ENCODE measurements around the gene TRAPPC2L.
"Not testable (repeated sequence)": the region's sequence is repeated elsewhere in the genome, so short reads cannot be mapped to it uniquely, and the experiment has no call there.

TRAPPC2L gene

DNA sequence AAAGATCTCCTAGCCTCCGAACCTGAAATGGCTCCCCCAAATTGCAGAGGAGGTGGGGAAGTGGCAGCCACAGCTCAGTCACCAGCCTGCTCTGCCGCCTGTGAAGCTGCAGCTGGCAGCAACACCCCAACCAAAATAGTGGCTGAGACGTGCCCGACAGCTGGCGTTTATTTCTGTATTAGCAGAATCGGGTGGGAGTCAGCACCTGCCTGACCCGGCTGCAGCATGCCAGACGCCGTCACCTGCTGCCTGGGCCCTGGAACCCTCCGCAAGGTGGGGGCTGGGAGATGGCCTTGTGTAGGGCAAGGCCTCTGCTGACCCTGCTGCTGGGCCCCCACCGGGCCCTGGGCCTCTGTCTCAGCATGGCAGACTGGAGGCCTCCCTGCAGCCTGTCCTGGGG lies 27.0 kb downstream of the TRAPPC2L start:
- no peak overlapping the region for H3K4me3 ChIP-seq (ENCODE audit: insufficient read depth, low read depth, low read length)
- 92 to 94% methylated on average over 11 of the region's 11 CpGs for WGBS, 2 experiments
- no peaks in the 10 kb centered on the region for H3K9me3 ChIP-seq (ENCODE audit: control insufficient read depth, low read length)
- no peaks in the 10 kb centered on the region for H3K27me3 ChIP-seq (ENCODE audit: control insufficient read depth, insufficient read depth, low read length, poor library complexity, severe bottlenecking)
- H3K27ac ChIP-seq (ENCODE audit: insufficient read depth, low read depth, low read length, poor library complexity, severe bottlenecking), result no peak overlapping the region
- no peaks in the 10 kb centered on the region for H3K36me3 ChIP-seq (ENCODE audit: control insufficient read depth, insufficient read depth, low read length)
- H3K4me1 ChIP-seq (ENCODE audit: control insufficient read depth, insufficient read depth, low read length), result peaks cover 10% of the 10 kb centered on the region

DNA sequence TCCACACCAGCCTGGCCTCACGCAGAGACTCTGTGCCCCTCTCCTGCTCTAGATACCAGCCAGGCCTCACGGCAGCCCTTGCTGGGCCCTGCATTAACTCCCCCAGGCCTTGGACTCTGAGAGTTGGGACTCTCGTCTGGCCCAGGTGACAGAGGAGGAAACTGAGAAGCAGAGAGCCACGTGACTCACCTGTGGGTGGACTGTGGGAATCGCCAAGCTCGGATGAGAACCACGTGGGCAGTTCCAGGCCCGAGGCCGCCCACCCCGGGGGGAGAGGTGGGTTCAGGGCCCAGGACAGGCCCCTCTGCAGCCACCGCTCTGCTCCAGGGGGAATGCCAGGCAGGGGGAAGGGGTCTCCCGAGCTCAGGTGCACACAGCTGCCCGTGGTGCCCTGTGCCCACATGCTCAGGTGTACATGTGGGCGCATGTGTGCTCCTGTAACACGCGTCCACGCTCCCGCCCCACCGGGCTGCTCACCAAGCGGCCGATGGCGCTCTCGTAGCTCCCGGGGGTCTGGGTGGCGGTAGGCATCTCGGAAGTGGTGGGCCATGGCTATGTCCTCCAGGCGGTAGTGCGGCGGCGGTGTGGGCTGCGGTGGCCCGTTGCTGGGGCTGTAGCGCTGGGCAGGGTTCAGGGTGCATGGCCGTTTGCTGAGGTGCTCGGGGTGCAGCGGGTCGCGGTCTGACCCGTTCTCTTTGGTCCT lies 27.8 kb downstream of the TRAPPC2L start:
- Histone ChIP-seq H3K36me3 (ENCODE audit: control insufficient read depth, insufficient read depth, low read length) (no peaks in the 10 kb centered on the region), H3K27me3 (ENCODE audit: control insufficient read depth, insufficient read depth, low read length, poor library complexity, severe bottlenecking) (no peaks in the 10 kb centered on the region), H3K9me3 (ENCODE audit: control insufficient read depth, low read length) (no peaks in the 10 kb centered on the region), H3K4me1 (ENCODE audit: control insufficient read depth, insufficient read depth, low read length) (peaks cover 10% of the 10 kb centered on the region), H3K4me3 (ENCODE audit: insufficient read depth, low read depth, low read length) (no peak overlapping the region), H3K27ac (ENCODE audit: insufficient read depth, low read depth, low read length, poor library complexity, severe bottlenecking) (no peak overlapping the region)
- 95% methylated on average over 39 of the region's 39 CpGs for WGBS, 2 experiments

DNA sequence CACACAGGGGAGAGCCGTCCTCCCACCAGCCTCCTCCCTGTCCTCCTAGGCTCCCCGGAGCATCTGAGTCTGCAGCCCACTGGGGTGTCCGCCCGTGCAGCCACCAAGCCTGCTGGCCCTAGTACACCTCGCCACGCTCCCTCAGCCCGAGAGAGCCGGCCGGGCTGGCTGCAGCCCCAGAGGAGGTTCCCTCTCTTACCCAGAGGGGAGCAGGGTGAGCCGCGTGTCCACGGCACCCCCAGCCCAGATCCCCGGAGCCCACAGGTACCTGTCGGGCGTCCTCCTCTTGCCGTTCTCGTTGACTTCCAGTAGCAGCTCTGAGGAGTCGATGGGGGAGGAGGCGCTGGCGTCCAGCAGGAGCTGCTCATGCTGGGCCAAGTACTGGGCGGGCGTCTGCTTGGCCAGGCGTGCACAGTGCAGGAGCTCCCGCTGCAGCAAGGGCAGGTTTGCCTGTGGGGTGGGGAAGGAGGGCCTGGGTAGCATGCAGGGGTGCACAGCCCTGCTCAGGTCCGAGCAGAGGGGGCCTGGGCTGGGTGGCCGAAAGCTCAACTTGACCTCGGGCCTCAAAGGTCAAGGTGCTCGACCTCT lies 28.9 kb downstream of the TRAPPC2L start:
- H3K9me3 ChIP-seq (ENCODE audit: control insufficient read depth, low read length), result no peaks in the 10 kb centered on the region
- no peak overlapping the region for H3K4me3 ChIP-seq (ENCODE audit: insufficient read depth, low read depth, low read length)
- no peak overlapping the region for H3K27ac ChIP-seq (ENCODE audit: insufficient read depth, low read depth, low read length, poor library complexity, severe bottlenecking)
- no peaks in the 10 kb centered on the region for H3K27me3 ChIP-seq (ENCODE audit: control insufficient read depth, insufficient read depth, low read length, poor library complexity, severe bottlenecking)
- no peaks in the 10 kb centered on the region for H3K36me3 ChIP-seq (ENCODE audit: control insufficient read depth, insufficient read depth, low read length)
- 92 to 93% methylated on average over 28 of the region's 28 CpGs for WGBS, 2 experiments
- H3K4me1 ChIP-seq (ENCODE audit: control insufficient read depth, insufficient read depth, low read length), result peaks cover 5% of the 10 kb centered on the region

DNA sequence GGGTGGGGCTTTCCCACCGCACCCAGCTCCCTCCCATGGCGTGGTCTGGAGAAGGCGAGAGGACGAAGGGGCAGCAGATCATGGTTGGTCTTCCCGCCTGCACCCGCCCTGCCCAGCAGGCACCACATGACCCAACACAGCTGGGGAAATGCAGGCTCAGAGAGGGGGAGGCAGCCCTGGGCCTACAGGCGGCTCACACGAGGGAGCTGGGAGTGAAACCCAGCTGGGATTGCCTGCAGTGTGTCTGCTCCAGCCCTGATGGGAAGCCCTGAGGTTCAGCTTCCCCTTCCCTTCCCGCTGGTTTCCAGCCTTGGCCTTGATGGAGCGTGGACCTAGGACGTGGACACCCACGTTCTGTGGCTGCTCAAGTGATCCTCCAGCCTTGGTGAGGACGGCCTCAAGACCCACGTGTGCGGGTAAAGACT lies 29.5 kb downstream of the TRAPPC2L start:
- H3K4me3 ChIP-seq (ENCODE audit: insufficient read depth, low read depth, low read length), result no peak overlapping the region
- WGBS, 2 experiments, result 93% methylated on average over 15 of the region's 15 CpGs
- H3K36me3 ChIP-seq (ENCODE audit: control insufficient read depth, insufficient read depth, low read length), result no peaks in the 10 kb centered on the region
- H3K27me3 ChIP-seq (ENCODE audit: control insufficient read depth, insufficient read depth, low read length, poor library complexity, severe bottlenecking), result no peaks in the 10 kb centered on the region
- H3K4me1 ChIP-seq (ENCODE audit: control insufficient read depth, insufficient read depth, low read length), result no peaks in the 10 kb centered on the region
- H3K9me3 ChIP-seq (ENCODE audit: control insufficient read depth, low read length), result no peaks in the 10 kb centered on the region
- no peak overlapping the region for H3K27ac ChIP-seq (ENCODE audit: insufficient read depth, low read depth, low read length, poor library complexity, severe bottlenecking)

DNA sequence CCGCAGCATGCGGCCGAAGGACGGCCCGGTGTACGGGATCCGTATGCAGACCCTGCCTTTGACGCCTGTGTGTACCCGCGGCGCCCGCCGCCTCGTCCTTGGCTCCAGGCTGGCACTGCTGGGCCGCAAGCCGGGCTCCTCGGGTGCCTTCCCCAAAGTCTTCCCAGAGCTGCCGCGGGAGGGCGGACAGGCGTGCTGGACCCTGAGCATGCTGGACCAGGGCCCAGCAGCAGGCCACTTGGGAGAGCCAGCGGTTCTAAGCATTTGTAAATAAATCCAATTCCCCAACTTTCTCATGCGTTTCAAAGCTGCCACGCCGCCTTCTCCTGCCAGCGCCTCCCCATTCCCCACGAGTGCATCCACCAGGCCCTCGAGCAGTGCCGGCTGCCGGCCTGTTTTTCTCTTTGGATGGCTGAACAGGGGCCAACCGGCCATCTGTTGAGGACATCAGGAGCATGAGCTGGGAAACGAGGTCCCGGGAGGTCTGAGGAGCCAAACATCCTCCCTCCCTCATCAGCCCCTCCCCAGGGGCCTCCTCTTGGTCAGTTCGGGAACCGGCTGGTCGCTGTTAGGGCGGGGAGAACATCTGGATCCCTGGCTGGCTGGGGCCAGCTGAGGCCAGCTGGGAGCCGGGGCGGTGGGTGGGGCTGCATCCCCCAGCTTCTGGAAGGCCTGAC lies 30.1 kb downstream of the TRAPPC2L start:
- Histone ChIP-seq H3K9me3 (ENCODE audit: control insufficient read depth, low read length) (no peaks in the 10 kb centered on the region), H3K4me1 (ENCODE audit: control insufficient read depth, insufficient read depth, low read length) (no peaks in the 10 kb centered on the region), H3K36me3 (ENCODE audit: control insufficient read depth, insufficient read depth, low read length) (no peaks in the 10 kb centered on the region), H3K27ac (ENCODE audit: insufficient read depth, low read depth, low read length, poor library complexity, severe bottlenecking) (no peak overlapping the region), H3K4me3 (ENCODE audit: insufficient read depth, low read depth, low read length) (no peak overlapping the region), H3K27me3 (ENCODE audit: control insufficient read depth, insufficient read depth, low read length, poor library complexity, severe bottlenecking) (no peaks in the 10 kb centered on the region)
- WGBS, 2 experiments, result 89 to 91% methylated on average over 39 of the region's 39 CpGs

DNA sequence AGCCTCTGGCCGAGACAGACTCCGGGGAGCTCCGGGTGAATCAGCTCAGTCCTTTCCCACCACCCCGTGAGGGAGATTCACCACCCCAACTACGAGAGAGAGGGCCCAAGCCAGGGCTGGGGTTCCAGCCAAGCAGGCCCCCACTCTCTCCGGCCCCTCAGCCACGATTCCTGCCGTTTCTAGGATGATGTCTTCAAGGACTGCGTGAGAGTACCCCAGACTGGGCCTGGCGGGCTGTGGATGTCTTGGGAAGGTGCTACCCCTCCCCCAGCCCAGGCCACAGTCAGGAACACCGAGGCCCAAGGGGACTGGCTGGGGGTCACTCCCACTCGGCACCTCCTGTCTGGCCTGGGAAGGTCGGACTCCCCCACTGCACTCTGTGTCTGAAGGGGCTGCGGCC lies 31.1 kb downstream of the TRAPPC2L start:
- H3K9me3 ChIP-seq (ENCODE audit: control insufficient read depth, low read length), result no peaks in the 10 kb centered on the region
- WGBS, 2 experiments, result 93% methylated on average over 13 of the region's 14 CpGs
- no peaks in the 10 kb centered on the region for H3K4me1 ChIP-seq (ENCODE audit: control insufficient read depth, insufficient read depth, low read length)
- H3K27ac ChIP-seq (ENCODE audit: insufficient read depth, low read depth, low read length, poor library complexity, severe bottlenecking), result no peak overlapping the region
- H3K4me3 ChIP-seq (ENCODE audit: insufficient read depth, low read depth, low read length), result no peak overlapping the region
- H3K36me3 ChIP-seq (ENCODE audit: control insufficient read depth, insufficient read depth, low read length), result no peaks in the 10 kb centered on the region
- H3K27me3 ChIP-seq (ENCODE audit: control insufficient read depth, insufficient read depth, low read length, poor library complexity, severe bottlenecking), result no peaks in the 10 kb centered on the region

DNA sequence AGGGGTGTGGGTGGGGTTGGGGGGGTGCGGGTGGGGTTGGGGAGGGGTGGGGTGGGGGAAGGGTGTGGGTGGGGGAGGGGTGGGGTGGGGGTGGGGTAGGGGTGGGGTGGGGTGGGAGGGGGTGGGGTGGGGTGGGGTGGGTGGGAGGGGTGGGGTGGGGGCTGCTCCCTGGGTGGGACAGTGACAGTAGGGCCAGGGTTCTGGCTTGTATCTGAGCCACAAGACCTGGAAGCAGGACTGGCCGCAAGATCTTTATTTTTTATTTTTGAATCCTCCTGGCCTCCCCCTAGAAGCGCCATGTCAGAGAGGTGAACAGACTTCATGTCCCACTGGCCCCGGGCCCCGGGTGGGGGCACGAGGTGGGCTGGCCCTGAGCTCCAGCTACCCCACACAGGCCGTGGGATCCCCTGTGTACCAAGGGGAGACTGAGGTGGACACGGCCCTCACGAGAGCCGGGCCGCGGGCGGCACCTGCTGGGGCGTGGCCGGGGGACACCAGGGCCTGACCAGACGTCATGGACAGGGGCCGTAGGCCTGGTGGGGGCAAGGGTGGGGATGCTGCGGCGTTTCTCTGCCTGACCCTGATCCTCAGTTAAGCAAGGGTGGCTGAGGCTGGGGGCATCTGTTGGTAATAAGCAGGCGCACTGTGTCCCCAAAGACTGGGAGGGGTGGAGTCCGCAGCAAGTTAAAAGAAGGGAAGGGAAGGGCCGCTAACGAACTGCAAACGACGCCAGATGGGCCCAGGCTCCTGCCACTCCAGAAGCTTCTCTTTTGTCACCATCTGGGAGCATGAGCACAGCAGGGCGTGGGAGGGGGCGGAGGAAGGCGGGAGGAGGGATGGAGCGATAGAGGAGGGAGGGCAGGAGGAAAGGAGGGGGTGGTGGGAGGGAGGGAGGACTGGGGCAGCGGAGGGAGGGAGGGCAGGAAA lies 31.8 kb downstream of the TRAPPC2L start:
- H3K27ac ChIP-seq (ENCODE audit: insufficient read depth, low read depth, low read length, poor library complexity, severe bottlenecking), result no peak overlapping the region
- no peaks in the 10 kb centered on the region for H3K36me3 ChIP-seq (ENCODE audit: control insufficient read depth, insufficient read depth, low read length)
- no peak overlapping the region for H3K4me3 ChIP-seq (ENCODE audit: insufficient read depth, low read depth, low read length)
- 86 to 90% methylated on average over 26 to 29 of the region's 30 CpGs for WGBS, 2 experiments
- no peaks in the 10 kb centered on the region for H3K27me3 ChIP-seq (ENCODE audit: control insufficient read depth, insufficient read depth, low read length, poor library complexity, severe bottlenecking)
- no peaks in the 10 kb centered on the region for H3K9me3 ChIP-seq (ENCODE audit: control insufficient read depth, low read length)
- H3K4me1 ChIP-seq (ENCODE audit: control insufficient read depth, insufficient read depth, low read length), result no peaks in the 10 kb centered on the region

DNA sequence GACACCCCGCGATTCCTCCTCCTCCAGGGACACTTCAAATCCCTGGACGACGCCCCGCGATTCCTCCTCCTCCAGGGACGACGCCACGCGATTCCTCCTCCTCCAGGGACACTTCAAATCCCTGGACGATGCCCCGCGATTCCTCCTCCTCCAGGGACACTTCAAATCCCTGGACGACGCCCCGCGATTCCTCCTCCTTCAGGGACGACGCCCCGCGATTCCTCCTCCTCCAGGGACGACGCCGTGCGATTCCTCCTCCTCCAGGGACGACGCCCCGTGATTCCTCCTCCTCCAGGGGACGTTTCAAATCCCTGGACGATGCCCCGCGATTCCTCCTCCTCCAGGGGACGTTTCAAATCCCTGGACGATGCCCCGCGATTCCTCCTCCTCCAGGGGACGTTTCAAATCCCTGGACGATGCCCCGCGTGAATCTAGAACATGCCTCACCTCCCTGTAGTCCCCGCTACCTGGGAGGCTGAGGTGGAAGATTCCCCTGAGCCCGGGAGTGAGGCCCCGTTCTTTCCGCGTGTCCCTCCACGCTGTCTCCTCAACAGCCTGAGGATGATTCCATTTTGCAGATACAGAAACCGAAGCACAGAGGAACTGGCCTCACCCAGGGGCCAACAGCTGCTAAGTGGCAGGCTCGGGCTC lies 32.9 kb downstream of the TRAPPC2L start:
- not testable (repeated sequence) for H3K36me3 ChIP-seq (ENCODE audit: control insufficient read depth, insufficient read depth, low read length); H3K27me3 ChIP-seq (ENCODE audit: control insufficient read depth, insufficient read depth, low read length, poor library complexity, severe bottlenecking); H3K4me1 ChIP-seq (ENCODE audit: control insufficient read depth, insufficient read depth, low read length); H3K27ac ChIP-seq (ENCODE audit: insufficient read depth, low read depth, low read length, poor library complexity, severe bottlenecking); H3K9me3 ChIP-seq (ENCODE audit: control insufficient read depth, low read length); H3K4me3 ChIP-seq (ENCODE audit: insufficient read depth, low read depth, low read length)
- WGBS, 2 experiments, result 91 to 92% methylated on average over 48 of the region's 48 CpGs

DNA sequence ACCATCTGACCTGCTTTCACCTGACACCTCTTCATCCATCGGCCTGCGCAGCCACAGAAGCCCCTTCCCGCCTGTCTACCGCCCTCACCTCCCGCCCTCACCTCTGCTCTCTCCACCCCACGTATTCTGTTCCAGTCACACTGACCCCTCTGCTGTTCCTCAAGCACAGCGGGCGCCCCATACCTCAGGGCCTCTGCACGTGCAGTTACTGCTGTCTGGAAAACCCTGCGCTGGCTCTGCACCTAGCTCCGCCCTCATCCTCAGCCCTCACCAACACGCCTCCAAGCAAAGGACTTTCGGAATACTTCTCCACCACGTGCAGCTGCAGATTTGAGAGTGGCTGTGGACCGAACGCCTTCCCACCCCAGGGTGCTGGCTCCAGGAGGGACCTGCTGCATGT lies 34.2 kb downstream of the TRAPPC2L start:
- no peaks in the 10 kb centered on the region for H3K4me1 ChIP-seq (ENCODE audit: control insufficient read depth, insufficient read depth, low read length)
- H3K9me3 ChIP-seq (ENCODE audit: control insufficient read depth, low read length), result no peaks in the 10 kb centered on the region
- H3K27me3 ChIP-seq (ENCODE audit: control insufficient read depth, insufficient read depth, low read length, poor library complexity, severe bottlenecking), result no peaks in the 10 kb centered on the region
- no peaks in the 10 kb centered on the region for H3K36me3 ChIP-seq (ENCODE audit: control insufficient read depth, insufficient read depth, low read length)
- H3K4me3 ChIP-seq (ENCODE audit: insufficient read depth, low read depth, low read length), result no peak overlapping the region
- WGBS, 2 experiments, result 85 to 88% methylated on average over 16 of the region's 16 CpGs
- no peak overlapping the region for H3K27ac ChIP-seq (ENCODE audit: insufficient read depth, low read depth, low read length, poor library complexity, severe bottlenecking)
